ENCODE data around the gene OSBPL2. TPM values are rescaled to one million over a fixed set of nuclear protein-coding genes. Genes with fewer than 3 reads are reported as not detected.

The OSBPL2 gene
- total RNA-seq, 1 donor from 2014 or later: 25.0 TPM

DNA sequence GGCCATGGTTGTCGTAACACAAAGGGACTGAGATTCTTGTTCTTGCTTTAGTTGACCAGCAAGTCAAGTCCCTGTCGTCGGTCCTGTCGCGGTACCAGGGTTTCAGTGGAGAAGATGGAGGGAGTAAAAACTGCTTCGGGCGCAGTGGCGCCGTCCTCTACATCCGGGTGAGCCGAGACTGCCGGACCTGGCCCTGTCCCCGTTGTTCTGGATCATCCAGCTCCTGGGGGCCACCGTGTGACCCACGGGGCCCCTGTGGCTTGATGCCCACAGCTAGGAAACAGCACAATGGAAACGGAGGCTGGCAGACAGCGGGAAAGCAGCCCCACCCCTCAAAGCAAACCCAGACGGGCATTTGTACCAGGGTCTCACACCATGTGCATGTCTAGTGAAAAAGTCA is 40.5 kb upstream of the OSBPL2 start:
- Histone ChIP-seq H3K27ac (no peak overlapping the region), H3K4me1 (no peaks in the 10 kb centered on the region), H3K4me3 (no peak overlapping the region), H3K36me3 (peaks cover 69 to 71% of the 10 kb centered on the region in 2 donors), H3K9me3 (no peaks in the 10 kb centered on the region), H3K27me3 (no peaks in the 10 kb centered on the region)
- no peak for DNase-seq (ENCODE audit: low spot score in 2 of 2)
- intact Hi-C loops (cut with DNase I): no loop called here
- TF ChIP-seq, protein P1, sequence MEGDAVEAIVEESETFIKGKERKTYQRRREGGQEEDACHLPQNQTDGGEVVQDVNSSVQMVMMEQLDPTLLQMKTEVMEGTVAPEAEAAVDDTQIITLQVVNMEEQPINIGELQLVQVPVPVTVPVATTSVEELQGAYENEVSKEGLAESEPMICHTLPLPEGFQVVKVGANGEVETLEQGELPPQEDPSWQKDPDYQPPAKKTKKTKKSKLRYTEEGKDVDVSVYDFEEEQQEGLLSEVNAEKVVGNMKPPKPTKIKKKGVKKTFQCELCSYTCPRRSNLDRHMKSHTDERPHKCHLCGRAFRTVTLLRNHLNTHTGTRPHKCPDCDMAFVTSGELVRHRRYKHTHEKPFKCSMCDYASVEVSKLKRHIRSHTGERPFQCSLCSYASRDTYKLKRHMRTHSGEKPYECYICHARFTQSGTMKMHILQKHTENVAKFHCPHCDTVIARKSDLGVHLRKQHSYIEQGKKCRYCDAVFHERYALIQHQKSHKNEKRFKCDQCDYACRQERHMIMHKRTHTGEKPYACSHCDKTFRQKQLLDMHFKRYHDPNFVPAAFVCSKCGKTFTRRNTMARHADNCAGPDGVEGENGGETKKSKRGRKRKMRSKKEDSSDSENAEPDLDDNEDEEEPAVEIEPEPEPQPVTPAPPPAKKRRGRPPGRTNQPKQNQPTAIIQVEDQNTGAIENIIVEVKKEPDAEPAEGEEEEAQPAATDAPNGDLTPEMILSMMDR (IDR thresholded peaks at IDR 0.05): no peak

DNA sequence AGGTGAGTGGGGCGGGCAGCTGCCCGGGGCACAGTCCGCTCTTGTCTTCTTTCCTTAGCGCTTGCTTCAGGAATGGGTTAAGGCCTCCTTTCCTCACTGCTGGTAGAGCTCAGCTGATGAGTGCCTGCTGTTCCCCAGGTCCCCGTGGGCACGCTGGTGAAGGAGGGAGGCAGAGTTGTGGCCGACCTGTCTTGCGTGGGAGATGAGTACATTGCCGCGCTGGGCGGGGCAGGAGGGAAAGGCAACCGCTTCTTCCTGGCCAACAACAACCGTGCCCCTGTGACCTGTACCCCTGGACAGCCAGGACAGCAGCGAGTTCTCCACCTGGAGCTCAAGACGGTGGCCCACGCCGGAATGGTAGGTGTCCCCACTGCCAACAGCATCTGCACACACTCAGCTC is 39.8 kb upstream of the OSBPL2 start:
- H3K4me1 ChIP-seq: no peaks in the 10 kb centered on the region
- no peaks in the 10 kb centered on the region for H3K27me3 ChIP-seq
- TF ChIP-seq, protein P1 (IDR thresholded peaks at IDR 0.05): no peak
- intact Hi-C loops (cut with DNase I): no loop called here
- no peak overlapping the region for H3K27ac ChIP-seq
- H3K36me3 ChIP-seq: peaks cover 74 to 76% of the 10 kb centered on the region in 2 donors
- H3K9me3 ChIP-seq: no peaks in the 10 kb centered on the region
- H3K4me3 ChIP-seq: no peak overlapping the region
- DNase-seq (ENCODE audit: low spot score in 2 of 2): no peak

DNA sequence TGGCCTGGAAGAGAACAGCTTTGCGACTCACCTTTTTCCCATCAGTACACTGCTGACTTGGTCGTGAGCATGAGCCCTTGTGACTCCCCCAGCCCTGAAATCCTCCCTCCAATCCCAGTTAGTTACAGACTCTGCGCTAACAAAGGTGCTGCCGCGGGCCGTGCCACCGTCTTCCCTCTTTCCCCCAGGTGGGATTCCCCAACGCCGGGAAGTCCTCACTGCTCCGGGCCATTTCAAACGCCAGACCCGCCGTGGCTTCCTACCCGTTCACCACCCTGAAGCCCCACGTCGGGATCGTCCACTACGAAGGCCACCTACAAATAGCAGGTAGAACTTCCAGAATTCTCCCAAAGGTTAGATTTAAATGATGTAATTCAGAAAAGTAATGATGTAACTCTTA is 39.4 kb upstream of the OSBPL2 start:
- H3K9me3 ChIP-seq: no peaks in the 10 kb centered on the region
- peaks cover 72 to 79% of the 10 kb centered on the region in 2 donors for H3K36me3 ChIP-seq
- no peaks in the 10 kb centered on the region for H3K27me3 ChIP-seq
- no peaks in the 10 kb centered on the region for H3K4me1 ChIP-seq
- no peak overlapping the region for H3K27ac ChIP-seq
- TF ChIP-seq, protein P1 (IDR thresholded peaks at IDR 0.05): no peak
- DNase-seq (ENCODE audit: low spot score in 2 of 2): no peak
- intact Hi-C loops (cut with DNase I): no loop called here
- no peak overlapping the region for H3K4me3 ChIP-seq

DNA sequence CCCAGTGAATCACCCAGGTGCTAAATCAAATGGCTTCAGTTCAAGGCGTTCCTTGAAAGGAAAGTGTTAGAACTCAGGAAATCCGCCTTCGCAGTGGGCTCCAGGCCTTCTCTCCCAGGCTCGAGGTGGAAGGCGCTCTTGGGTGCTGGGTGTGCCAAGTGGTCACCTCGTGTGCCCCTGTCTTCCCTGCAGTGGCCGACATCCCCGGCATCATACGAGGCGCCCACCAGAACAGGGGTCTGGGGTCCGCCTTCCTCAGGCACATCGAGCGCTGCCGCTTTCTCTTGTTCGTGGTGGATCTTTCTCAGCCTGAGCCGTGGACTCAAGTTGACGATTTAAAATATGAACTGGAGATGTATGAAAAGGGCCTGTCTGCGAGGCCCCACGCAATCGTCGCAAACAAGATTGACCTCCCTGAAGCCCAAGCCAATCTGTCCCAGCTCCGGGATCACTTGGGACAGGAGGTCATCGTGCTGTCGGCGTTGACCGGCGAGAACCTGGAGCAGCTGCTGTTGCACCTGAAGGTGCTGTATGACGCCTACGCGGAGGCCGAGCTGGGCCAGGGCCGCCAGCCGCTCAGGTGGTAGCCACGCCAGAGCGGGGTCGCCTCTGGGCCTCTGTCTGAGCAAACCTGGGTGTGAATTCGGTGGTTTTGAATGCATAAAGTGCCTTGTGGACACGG is 37.7 kb upstream of the OSBPL2 start:
- Histone ChIP-seq H3K4me3 (no peak overlapping the region), H3K9me3 (no peaks in the 10 kb centered on the region), H3K27me3 (no peaks in the 10 kb centered on the region), H3K4me1 (no peaks in the 10 kb centered on the region), H3K27ac (no peak overlapping the region), H3K36me3 (peaks cover 65 to 72% of the 10 kb centered on the region in 2 donors)
- DNase-seq (ENCODE audit: low spot score in 2 of 2): no peak
- intact Hi-C loops (cut with DNase I): no loop called here
- TF ChIP-seq, protein P1 (IDR thresholded peaks at IDR 0.05): no peak

DNA sequence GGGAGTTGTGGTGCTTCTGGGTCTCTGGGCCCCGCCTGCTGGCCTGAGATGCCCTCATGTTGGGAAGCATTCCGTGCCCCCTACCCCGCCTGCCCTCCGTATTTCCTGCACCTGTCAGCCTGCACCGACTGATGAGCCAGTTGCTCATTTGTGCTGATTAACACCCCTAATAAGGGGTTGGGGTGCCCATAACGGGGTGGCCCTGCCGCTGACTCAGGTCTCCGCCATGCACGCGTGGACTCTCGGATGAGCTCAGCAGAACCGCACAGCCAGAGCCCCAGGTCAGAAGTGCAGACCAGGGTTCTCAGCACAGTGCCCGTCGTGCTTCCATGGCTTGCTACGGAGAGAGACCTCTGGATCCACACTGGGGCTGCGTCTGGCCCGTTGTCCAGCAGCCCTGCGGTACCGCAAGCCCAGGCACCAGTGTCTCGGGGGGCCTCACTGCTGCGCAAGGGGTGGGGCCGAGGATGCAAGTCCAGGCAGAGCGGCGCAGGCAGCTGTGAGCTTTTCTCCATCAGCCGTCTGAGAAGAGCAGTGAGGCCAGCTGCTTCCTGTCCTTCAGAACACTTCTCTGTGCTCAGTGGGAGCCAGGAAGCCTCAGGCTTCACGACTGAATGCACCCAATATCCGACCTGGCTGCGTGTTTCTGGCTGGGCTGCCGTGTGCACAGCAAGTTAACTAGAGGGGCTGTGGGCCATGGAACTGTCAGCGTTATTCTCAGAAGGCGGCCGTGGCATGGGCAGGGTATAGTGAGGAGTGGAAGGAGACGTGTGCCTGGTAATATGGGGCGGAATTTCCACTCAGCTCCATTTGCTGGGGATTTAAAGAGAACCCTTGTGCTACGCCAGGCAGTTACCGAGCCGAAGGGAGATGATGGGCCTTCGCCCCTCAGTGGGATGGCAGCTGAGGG is 36.9 kb upstream of the OSBPL2 start:
- no peak overlapping the region for H3K4me3 ChIP-seq
- no peaks in the 10 kb centered on the region for H3K27me3 ChIP-seq
- peaks cover 60 to 64% of the 10 kb centered on the region in 2 donors for H3K36me3 ChIP-seq
- DNase-seq (ENCODE audit: low spot score in 2 of 2): no peak
- TF ChIP-seq, protein P1 (IDR thresholded peaks at IDR 0.05): no peak
- intact Hi-C loops (cut with DNase I): no loop called here
- no peaks in the 10 kb centered on the region for H3K4me1 ChIP-seq
- no peak overlapping the region for H3K27ac ChIP-seq
- no peaks in the 10 kb centered on the region for H3K9me3 ChIP-seq
